ENCODE results near the gene SLC38A3. TPM values are rescaled to one million over a fixed set of nuclear protein-coding genes. Genes with fewer than 3 reads are reported as not detected.

SLC38A3 gene
- total and polyA plus RNA-seq, 2 experiments from 2014 or later = 0.28 to 1.3 TPM

GRCh38 chr3:50268703-50269451 lies 63.8 kb downstream of the SLC38A3 start, which contains the start of gene SEMA3B:
TSS of gene SEMA3B (plus strand) at chr3:50269147. CDS start at chr3:50269241, 94 bp downstream.
- H3K27me3 Mint-ChIP-seq (ENCODE audit: insufficient read depth, low read depth, poor library complexity) = peaks cover 26% of the 10 kb centered on the region
- H3K9me2 ChIP-seq (ENCODE audit: insufficient read depth) = no peaks in the 10 kb centered on the region
- DNase-seq (ENCODE audit: low spot score) = no peak
- no peak within 1 kb of the TSS for H2AFZ ChIP-seq
- H3K4me3 Mint-ChIP-seq = no peak within 1 kb of the TSS; the same call in 2 of the 3 replicates
- H3K79me2 ChIP-seq (replicated peaks; ENCODE audit: insufficient read depth) = no peaks in the 10 kb centered on the region
- no peaks in the 10 kb centered on the region for H3K36me3 ChIP-seq (ENCODE audit: insufficient read depth)
- no peak within 1 kb of the TSS for H3K4me3 ChIP-seq
- peak within 1 kb of the TSS; percentile 52; the same call in 1 of the 2 replicates for H3K27ac Mint-ChIP-seq
- H3K9me3 Mint-ChIP-seq = no peaks in the 10 kb centered on the region
- no peaks in the 10 kb centered on the region for H3K36me3 Mint-ChIP-seq (ENCODE audit: low read depth)
- H3K4me2 ChIP-seq = no peak within 1 kb of the TSS
- peaks cover 47% of the 10 kb centered on the region for H3K4me1 ChIP-seq (ENCODE audit: insufficient read depth)
- H3K27ac ChIP-seq (ENCODE audit: low read depth) = no peak within 1 kb of the TSS
- H3K27me3 ChIP-seq (ENCODE audit: insufficient read depth) = peaks cover 10% of the 10 kb centered on the region
- 0 out of 2 replicates have a peak, but pooled peaks cover 8% of the 10 kb centered on the region for H3F3A ChIP-seq (replicated peaks; ENCODE audit: low read depth)
- ATAC-seq = peak; percentile 1; the same call in 1 of the 3 replicates
- TF ChIP-seq ZNF331 (CRISPR knock-in tag; IDR thresholded peaks at IDR 0.05; ENCODE audit: low read depth) = no peak
- no peak for TF ChIP-seq EZH2phosphoT487 (IDR thresholded peaks at IDR 0.05; ENCODE audit: unreplicated experiment)
- no peak for TF ChIP-seq CTCF (conservative IDR thresholded peaks at IDR 0.05; ENCODE audit: low read depth in 2 of 2)
- no peak for TF ChIP-seq REST (IDR thresholded peaks at IDR 0.05; ENCODE audit: unreplicated experiment)
- no peak for TF ChIP-seq ETS1 (IDR thresholded peaks at IDR 0.05)
- TF ChIP-seq CREB1 (CRISPR knock-in tag; IDR thresholded peaks at IDR 0.05; ENCODE audit: low read depth) = no peak
- TF ChIP-seq JUNB (IDR thresholded peaks at IDR 0.05; ENCODE audit: unreplicated experiment) = no peak
- no peak for TF ChIP-seq NANOG (IDR thresholded peaks at IDR 0.05; ENCODE audit: borderline replicate concordance)
- no peak for TF ChIP-seq ZNF462 (CRISPR knock-in tag; IDR thresholded peaks at IDR 0.05)
- no peak for TF ChIP-seq STAT1 (IDR thresholded peaks at IDR 0.05; ENCODE audit: unreplicated experiment)
- H3K4me1 Mint-ChIP-seq = peaks cover 57% of the 10 kb centered on the region
- no peaks in the 10 kb centered on the region for H4K20me1 ChIP-seq (replicated peaks; ENCODE audit: insufficient read depth)

Data from GM23338 (cell line).